Measurements from ENCODE around the gene SYT10.
"Not testable (repeated sequence)": the region's sequence is repeated elsewhere in the genome, so short reads cannot be mapped to it uniquely, and the experiment has no call there.

Gene SYT10, protein sequence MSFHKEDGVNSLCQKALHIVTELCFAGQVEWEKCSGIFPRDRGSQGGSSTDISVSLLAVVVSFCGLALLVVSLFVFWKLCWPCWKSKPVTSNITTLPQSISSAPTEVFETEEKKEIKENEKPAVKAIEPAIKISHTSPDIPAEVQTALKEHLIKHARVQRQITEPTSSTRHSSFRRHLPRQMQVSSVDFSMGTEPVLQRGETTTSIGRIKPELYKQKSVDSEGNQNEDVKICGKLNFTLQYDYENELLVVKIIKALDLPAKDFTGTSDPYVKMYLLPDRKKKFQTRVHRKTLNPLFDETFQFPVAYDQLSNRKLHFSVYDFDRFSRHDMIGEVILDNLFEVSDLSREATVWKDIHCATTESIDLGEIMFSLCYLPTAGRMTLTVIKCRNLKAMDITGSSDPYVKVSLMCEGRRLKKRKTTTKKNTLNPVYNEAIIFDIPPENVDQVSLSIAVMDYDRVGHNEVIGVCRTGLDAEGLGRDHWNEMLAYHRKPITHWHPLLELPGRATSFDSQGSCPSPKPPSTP

DNA sequence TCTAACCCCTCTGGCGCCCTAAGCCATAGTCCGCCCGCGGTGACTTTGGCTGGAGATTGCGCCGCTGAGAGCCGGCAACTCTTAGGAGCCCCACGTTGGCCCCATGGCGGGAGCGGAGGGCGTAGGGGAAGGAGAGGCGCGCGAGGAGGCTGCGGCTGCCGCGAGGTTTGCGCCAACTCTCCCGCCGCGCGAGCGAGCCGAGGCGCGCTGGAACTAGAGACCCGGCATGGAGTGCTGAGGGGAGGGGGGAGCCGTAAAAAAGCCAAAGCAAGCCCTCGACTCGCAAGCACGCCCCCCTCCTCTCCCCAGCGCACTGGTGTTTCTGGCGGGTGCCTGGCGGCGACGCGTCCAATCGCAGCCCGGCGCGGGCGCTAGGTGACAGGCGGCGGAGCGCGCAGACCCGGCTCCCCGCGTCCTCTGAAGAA is at the start of gene SYT10:
Gene SYT10 (minus strand): TSS at position 233 of the 425 bp plus-strand sequence. CDS start 297 bp downstream, outside the sequence.
- DNase-seq (ENCODE audit: low read depth, low spot score), result peak; percentile 78

DNA sequence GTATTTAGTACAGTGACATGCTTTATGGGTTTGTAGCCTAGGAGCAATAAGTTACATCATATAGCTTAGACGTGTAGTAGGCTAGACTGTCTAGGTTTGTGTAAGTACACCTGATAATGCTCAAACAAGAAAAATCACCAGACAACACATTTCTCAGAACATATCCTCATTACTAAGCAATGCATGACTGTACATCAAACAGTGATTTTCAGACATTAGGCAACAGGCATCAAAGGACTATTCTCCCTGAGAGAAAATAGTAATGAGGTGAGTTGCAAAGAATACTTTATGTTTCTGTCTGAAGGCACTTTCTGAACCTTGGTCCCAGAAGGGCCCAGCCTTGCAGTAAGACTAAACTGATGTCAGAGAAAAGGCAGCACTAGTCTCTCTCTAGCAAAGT is 48.4 kb upstream of the SYT10 start:
- DNase-seq (ENCODE audit: low read depth, low spot score), result no peak

DNA sequence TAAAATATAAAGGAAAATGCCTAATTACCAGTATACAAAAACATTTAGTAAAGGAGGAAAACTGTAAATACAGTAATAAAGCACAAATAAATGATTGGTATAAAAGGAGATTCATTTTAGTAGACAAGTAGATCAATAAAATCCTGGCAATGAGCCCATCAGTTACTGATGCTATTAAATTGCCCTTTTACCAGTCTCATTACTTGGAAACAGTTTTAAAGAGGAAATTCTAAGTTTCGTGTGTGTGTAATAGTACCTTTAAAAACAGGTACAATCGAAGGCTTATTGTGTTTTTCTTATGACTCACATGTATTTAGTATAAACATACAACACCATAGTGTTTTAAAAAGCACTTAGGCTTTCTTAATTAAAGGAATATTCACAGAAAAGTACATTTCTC is 46.4 kb upstream of the SYT10 start:
- DNase-seq (ENCODE audit: low read depth, low spot score), result no peak

DNA sequence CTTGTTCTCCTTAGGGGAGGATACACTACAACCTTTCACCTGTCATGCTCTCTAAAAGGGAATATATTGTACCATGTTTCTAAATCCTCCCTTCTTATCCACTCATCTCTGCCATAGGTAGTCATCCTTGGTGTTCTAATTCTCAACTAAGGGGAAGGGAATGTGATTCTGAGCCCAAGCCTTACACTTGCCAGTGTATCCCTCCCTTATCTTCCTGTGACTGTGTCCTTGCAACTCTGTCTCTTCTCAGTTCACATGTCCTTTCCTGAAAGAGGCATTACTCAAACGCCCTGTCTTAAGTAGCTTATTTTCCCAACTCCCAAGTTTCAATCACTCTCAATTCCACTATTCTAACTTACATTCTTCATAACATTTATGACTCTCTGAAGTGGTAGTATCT is 44.5 kb upstream of the SYT10 start:
- DNase-seq (ENCODE audit: low read depth, low spot score), result no peak

DNA sequence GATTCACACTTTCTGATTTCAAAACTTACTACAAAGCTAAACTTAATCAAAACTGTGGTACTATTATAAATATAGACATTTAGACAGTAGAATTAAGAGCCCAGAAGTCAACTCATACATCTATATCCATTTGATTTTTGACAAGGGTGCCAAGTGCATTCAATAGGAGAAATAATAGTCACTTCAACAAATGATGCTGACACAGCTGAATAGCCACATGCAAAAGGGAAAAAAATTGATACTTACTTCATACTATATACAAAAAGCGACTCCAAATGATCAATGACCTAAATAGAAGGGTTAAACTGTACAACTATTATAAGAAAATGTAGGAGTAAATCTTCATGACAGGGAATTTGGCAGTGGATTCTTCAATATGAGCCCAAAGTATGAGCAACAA is 40.7 kb upstream of the SYT10 start:
- no peak for DNase-seq (ENCODE audit: low read depth, low spot score)

DNA sequence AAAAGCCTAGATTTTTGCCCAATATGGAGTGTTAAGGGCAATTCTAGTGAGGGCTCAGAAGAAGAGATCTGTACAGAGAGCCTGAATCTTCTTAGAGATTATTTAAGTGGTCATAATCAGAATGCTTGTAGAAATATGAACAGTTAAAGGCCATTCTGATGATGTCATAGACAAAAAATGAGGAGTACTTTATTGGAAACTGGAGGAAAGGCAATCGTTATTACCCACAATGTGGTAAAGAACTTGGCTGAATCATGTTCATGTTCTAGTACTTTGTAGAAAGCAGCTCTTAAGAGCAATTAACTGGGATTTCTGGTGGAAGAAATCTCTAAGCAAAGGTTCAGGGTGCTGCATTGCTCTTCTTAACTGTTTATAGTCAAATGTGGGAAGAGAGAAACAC is 36.4 kb upstream of the SYT10 start:
- DNase-seq (ENCODE audit: low read depth, low spot score), result no peak

DNA sequence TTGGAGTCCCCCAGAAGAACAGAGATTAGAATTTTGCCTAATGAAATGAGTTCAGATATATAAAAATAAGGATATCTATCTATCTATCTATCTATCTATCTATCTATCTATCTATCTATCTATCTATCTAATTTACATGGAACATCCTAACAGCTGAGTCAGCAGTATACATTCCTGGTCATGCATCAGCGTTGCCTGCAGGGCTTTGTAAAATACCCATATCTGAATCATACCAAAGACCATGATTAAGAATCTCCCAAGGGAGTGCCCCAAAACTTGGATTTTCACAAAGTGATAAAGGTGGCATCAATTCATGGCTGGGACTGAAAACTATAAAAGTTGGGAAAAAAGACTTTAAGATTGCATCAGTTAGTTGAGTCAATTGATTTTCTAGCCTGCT is 32.7 kb upstream of the SYT10 start:
- DNase-seq (ENCODE audit: low read depth, low spot score), result no peak

DNA sequence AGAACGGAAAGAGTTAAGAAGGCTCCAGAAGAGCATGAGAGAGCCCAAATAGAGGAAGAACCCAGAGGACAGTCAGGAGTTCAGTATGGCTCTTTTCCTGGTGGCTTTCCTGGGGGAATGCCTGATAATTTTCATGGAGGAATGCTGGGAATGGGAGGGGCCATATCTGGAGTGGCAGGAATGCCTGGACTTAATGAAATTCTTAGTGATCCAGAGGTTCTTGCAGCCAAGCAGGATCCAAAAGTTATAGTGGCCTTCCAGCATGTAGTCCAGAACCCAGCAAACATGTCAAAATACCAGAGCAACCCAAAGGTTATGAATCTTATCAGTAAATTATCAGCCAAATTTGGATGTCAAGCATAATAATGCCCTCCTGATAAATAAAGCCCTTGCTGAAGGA is 15.5 kb upstream of the SYT10 start:
- DNase-seq (ENCODE audit: low read depth, low spot score), result no peak

DNA sequence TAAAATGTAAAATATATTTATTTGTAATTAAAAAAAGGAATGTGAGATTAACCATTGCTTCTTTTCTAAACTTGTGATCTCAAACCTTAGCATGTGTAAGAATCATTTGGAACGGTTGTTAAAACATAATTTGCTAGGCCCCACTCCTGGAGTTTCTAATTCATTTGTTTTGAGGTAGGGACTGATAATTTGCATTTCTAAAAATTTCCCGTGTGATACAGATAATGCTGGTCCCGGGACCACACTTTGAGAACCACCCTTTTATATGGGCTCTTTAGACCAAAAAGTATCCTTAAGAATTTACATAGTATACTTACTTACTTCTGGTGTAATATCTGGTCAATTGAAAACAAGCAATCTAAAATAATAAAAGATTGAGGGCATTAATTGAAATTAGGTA is 10.9 kb upstream of the SYT10 start:
- no peak for DNase-seq (ENCODE audit: low read depth, low spot score)

DNA sequence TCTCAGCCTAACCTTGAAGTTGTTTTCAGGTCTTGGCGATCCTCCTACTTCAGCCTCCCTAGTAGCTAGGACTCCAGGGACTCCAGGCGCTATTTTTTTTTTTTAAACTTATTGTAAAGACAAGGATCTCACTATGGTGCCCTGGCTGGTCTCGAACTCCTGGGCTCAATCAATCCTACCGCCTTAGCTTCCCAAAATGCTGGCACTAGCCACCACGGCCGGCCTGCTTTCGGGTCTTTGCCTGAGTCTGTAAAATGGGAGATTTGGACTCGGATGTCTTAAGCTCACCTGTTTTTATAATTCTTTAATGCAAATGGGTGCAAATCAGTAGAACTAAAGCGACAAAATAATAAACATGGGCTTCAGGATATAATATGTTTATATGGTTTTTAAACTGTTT is 858 bp upstream of the SYT10 start:
- DNase-seq (ENCODE audit: low read depth, low spot score), result no peak

DNA sequence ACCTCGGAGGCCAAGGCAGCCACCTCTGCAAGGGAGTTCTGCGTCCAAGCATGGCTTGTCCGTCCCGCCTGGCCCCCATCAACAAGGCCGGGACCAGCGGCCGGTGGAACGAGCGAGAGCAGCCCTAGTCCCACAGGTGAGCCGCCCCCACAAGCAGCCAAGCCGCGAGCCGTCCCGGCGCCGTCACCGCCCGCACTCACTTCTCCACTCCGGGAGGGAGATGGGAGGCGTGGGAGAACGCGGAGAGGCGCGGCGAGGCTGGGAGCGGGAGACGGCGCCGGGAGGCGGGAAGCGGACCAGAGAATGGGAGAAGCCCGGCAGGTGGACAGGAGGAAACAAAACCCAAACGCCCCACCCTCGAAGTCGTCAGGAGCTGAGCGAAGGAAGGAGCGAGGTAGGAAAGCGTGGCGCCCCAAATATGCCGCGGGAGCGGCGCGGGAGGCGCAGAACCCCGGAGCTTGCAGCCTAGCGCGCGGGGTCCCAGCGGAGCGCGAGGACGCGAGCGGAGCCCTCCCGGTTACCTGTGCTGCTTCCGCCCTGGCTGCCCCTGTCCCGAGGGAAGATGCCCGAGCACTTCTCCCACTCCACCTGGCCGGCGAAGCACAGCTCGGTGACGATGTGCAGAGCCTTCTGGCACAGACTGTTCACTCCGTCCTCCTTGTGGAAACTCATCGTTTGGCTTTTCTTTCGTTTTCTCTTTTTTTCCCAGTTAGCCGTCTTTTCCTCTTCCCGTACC is 600 bp downstream of the SYT10 start:
- peak; percentile 60 for DNase-seq (ENCODE audit: low read depth, low spot score)

DNA sequence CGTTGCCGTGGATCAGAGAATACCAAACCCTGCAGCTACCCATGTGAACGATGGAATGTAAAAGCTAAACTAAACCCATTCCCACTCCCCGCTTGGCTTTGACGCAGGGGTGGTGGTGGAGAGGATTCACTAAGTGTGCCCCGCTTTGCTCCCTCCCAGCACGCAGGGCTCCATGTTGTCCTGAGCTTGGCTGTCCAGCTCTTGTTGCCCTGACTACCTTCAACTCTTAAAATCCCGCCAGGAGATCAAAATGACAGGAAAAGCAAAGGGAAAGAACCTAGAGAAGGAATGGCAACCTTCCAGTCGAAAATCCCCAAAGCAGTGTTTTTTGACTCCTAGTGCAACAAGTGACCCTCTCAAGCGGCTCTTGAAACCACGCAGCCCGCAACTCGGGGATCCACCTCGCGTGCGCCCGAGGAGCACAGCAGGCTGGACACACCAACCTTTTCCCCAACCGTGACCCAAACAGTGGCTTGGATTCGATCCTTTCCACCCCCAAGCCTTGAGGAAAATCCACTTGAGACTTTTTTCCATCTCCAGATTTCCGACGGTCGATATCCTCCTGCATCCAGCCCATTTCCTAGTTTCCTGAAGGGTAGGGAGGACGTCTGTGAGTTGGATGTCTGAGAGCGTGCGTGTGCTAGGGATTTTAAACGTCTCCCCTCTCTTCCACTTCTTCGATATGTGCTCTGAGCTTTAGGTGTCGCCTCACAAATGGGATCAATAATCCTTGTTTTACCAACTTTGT is 1.4 kb downstream of the SYT10 start:
- no peak for DNase-seq (ENCODE audit: low read depth, low spot score)

DNA sequence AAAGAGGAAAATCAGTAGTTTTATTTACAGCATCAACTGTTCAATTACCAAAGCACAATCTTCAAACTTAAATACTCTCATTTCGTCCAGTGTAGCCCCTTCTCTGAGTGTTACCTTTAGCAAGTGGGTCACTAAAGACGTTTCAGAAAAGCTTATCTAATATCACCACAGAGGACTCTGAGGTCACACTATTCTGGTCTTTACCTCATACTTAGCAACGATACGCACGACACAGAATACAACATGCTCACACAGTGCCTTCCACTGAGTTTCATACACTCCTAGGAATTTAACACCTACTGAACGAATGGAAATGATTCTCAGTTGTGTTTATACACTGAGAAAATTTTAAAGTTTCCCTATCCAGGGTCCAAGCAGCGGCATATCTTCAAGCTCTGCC is 2.0 kb downstream of the SYT10 start:
- DNase-seq (ENCODE audit: low read depth, low spot score), result no peak

DNA sequence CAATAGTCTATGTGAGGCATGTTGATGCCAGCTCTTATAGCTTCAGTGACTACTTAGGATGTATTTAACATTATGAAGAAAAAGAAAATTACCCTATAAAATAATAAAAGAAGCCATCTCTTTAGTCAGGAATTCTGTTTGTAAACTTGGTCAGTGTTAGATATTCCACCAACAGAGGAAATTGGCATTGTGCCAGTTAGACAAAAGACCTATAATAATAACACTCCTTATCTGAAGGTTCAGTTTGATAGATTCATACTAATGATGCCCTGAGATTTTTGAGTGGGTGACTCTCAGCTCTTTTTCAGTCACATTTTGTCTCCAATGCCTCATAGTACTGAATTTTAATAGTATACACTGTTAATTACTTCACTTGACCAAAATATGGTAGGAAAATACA is 6.6 kb downstream of the SYT10 start:
- no peak for DNase-seq (ENCODE audit: low read depth, low spot score)

DNA sequence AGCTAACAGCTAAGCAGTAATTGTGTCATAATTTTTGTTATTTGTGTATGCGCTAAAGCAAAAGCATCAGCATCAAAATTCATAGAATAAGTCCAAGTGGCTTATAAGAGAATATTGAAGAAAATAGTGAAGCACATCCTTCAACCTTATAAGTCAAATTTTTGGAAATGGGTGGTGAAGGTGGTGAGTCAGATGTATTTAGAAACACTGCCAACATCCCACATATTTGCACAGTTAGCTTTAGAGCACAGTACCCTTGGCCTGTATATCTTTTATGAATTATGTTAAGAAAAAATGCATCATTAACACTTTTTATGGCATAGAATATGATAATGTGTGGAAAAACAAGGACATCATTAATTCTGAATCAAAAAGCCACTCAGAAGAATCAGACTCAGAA is 8.0 kb downstream of the SYT10 start:
- DNase-seq (ENCODE audit: low read depth, low spot score), result no peak

DNA sequence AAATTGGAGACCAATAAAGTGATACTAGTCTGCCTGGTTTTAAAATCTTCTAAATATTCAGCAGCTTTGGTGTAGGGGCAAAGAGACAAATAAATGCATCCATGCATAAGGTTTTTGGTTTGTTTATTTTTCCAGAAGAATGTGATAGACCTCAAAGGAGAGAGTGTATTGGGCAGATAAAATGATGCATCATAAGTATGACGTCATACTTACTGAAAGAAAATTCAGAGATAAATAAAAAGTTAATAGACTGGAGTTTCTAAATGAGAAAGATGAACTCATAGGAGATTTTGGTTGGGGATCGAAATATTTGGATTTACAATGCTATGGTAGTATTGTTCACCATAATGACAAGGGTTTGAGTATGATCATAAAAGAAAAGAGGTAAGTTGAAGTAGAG is 10.2 kb downstream of the SYT10 start:
- DNase-seq (ENCODE audit: low read depth, low spot score), result no peak

DNA sequence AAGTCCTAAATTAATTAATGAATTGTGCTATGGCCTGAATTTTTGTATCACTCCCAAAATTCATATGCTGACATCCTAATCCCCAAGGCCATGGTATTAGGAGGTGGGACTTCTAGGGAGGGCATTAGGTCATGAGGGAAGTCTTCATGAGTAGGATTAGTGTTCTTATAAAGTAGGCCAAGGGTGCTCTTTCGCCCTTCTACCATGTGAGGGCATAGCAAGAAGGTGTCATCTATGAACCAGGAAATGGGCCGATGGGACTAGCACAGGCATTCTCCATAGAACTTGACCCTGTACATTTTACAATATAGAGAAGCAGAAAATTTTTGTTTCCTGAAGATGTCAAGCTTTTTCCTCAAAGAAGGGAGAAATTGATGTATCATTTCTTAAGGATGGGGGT is 12.5 kb downstream of the SYT10 start:
- DNase-seq (ENCODE audit: low read depth, low spot score), result peak; percentile 16

DNA sequence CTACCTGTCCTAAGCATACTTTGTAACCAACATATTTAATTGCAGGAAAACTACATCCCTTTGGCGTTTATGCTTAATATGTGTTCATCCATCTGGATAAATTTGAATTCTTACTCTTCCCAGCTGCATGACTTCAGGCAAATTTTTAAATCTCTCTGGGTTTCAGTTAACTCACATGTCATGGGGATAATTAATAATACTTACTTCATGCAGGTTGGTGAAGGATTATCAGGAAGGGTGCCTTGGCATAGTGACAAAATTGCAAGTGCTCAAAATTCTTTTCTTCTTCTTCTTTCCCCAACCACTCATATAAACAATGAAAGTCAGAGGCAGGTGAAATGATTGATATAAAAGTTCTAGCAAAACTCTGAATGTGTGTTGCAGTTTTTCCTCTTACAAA is 15.9 kb downstream of the SYT10 start:
- DNase-seq (ENCODE audit: low read depth, low spot score), result no peak

DNA sequence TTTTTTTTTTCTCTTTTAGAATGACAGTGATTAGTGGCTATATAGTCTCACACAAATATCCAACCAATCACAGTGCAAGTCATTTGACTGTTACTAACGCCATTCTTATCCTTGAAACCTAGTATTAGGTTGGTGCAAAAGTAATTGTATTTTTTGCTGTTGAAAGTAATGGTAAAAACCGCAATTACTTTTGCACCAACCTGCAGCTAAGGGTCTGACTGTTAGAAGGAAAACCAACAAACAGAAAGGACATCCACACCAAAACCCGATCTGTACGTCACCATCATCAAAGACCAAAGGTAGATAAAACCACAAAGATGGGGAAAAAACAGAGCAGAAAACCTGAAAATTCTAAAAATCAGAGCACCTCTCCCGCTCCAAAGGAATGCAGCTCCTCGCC is 27.2 kb downstream of the SYT10 start:
- not testable (repeated sequence) for DNase-seq (ENCODE audit: low read depth, low spot score)

DNA sequence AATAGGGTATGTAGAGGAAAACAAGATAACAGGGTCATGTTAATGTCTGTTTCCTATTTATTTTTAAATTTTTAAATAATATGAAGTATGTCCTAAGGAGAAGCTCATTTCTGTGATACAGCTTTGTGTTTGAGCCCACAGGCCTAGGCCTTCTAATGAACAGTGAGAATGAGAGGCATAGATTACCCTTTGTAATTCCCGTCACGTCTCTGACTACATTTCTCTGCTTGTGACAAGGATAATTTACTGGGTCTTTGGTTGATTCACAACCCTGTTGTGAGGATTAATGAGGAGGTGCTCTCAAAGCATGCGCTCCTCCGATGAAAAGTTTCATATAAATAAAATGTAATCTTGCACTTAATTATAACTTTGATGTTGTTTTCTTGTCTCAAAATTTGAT is 56.1 kb downstream of the SYT10 start:
- no peak for DNase-seq (ENCODE audit: low read depth, low spot score)

DNA sequence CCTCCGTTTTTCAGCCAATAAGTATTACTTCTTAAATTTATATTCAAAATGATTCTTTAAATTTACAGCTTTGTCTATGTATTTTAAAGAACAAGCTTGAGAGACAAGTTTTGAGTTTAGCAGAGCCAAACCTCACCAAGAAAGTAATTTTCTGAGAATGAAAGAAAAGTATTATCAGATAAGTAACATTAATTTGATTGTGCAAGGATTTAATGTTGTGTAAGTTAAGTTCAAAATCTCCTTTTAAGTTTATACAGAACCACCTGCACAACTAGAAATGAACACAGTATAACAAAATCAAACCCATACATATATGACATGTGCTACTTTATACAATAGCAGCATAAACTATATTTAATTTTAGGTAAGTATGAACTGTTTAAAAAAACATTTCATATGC is 63.5 kb downstream of the SYT10 start:
- no peak for DNase-seq (ENCODE audit: low read depth, low spot score)

DNA sequence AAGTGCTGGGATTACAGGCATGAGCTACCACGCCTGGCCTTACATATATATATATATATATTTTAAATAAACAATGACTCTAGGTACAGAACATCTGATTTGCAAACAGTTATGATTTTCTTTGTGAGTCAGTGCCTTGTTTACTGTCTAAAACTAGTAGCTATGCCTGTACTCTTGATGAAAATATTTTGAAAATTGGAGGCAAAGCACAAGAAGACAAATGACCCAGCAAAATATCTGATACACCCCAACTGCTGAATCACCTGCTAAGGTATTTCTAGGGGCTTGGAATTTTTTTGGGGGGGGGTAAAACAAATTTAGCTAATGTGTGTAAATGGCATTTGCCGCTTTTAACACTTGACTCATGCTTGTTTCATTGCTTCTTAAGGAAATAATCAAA is 69.3 kb downstream of the SYT10 start:
- no peak for DNase-seq (ENCODE audit: low read depth, low spot score)

Measured in ELF-1 (cell line).